Activated CD4-positive, alpha-beta memory T cell treated with anti-CD3 and anti-CD28 coated beads, Interleukin-2, amount 10 ng/mL, durations not matched to agents 7 days and 5 days (primary cell): ENCODE results near the gene SCEL. TPM values are rescaled to one million over a fixed set of nuclear protein-coding genes. Genes with fewer than 3 reads are reported as not detected.
"Not testable (repeated sequence)": the region's sequence is repeated elsewhere in the genome, so short reads cannot be mapped to it uniquely, and the experiment has no call there.

Experiments used
- CTCF ChIA-PET: fragments of 350-600 bp; sonication (Branson Sonifier 250); formaldehyde crosslinking; loops from one replicate; lab custom pipeline; 2021; ENCODE audit warnings: antibody characterized with exemption, inconsistent platforms; lab: Charles Lee
- POLR2A ChIA-PET: fragments of 350-600 bp; sonication (Branson Sonifier 250); formaldehyde crosslinking; loops from one replicate; lab custom pipeline; 2021; ENCODE audit warnings: antibody characterized with exemption; lab: Charles Lee
- DNase-seq: peaks from one replicate; pipeline ENCODE4 v3.0.0-alpha.2; 2020
- H3K27ac Mint-ChIP-seq: one replicate; pipeline ENCODE4 v1.8.0; 2021; ENCODE audit warnings: mild to moderate bottlenecking, mixed read lengths
- H3K27me3 Mint-ChIP-seq: one replicate; pipeline ENCODE4 v1.8.0; 2021; ENCODE audit warnings: mixed read lengths
- H3K36me3 Mint-ChIP-seq: one replicate; pipeline ENCODE4 v1.8.0; 2021; ENCODE audit warnings: low read depth, mixed read lengths
- H3K4me1 Mint-ChIP-seq: one replicate; pipeline ENCODE4 v1.8.0; 2021; ENCODE audit warnings: mixed read lengths
- H3K4me3 Mint-ChIP-seq: one replicate; pipeline ENCODE4 v1.8.0; 2021; ENCODE audit warnings: mild to moderate bottlenecking, mixed read lengths
- H3K9me3 Mint-ChIP-seq: one replicate; pipeline ENCODE4 v1.8.0; 2021; ENCODE audit warnings: mixed read lengths
- total RNA-seq, 2 experiments: library from RNA; stranded (reverse); gene quantifications; one replicate each; pipeline ENCODE4 v1.2.3, GENCODE V29; 2021

SCEL gene
- total RNA-seq, 2 experiments from 2014 or later: not detected

- DNase-seq: no peak
- no peak overlapping the region for H3K4me3 Mint-ChIP-seq
- no peaks in the 10 kb centered on the region for H3K36me3 Mint-ChIP-seq
- H3K4me1 Mint-ChIP-seq: no peaks in the 10 kb centered on the region
- peaks cover 20% of the 10 kb centered on the region for H3K27me3 Mint-ChIP-seq
- ChIA-PET POLR2A (no interaction called here), CTCF (interaction anchor here (0.6 to 1.6 kb wide), 2 partner anchors 156 to 313 kb away, joined by 3 to 4 read pairs; no protein-coding TSS in a partner anchor)
- H3K9me3 Mint-ChIP-seq: no peaks in the 10 kb centered on the region
- H3K27ac Mint-ChIP-seq: no peak overlapping the region
Measured at GRCh38 chr13:77595166-77595810, 59.8 kb downstream of the SCEL start.

- H3K36me3 Mint-ChIP-seq: no peaks in the 10 kb centered on the region
- POLR2A ChIA-PET: no interaction called here
- no peak overlapping the region for H3K4me3 Mint-ChIP-seq
- CTCF ChIA-PET: no interaction called here
- H3K9me3 Mint-ChIP-seq: no peaks in the 10 kb centered on the region
- peaks cover 19% of the 10 kb centered on the region for H3K27me3 Mint-ChIP-seq
- no peak for DNase-seq
- H3K4me1 Mint-ChIP-seq: no peaks in the 10 kb centered on the region
- H3K27ac Mint-ChIP-seq: no peak overlapping the region
Measured at GRCh38 chr13:77596777-77597176, 61.3 kb downstream of the SCEL start.

GRCh38 chr13:77599351-77599750 lies 63.8 kb downstream of the SCEL start:
- no peak overlapping the region for H3K27ac Mint-ChIP-seq
- POLR2A ChIA-PET: no interaction called here
- CTCF ChIA-PET: interaction anchor here (1.2 kb wide), 1 partner anchor 153 kb away, joined by 4 read pairs; no protein-coding TSS in a partner anchor

GRCh38 chr13:77600701-77601100 lies 65.2 kb downstream of the SCEL start:
- POLR2A ChIA-PET: interaction anchor here (0.7 kb wide), 1 partner anchor 345 kb away, joined by 3 read pairs; no protein-coding TSS in a partner anchor
- DNase-seq: no peak
- Mint-ChIP-seq H3K9me3 (no peaks in the 10 kb centered on the region), H3K4me3 (no peak overlapping the region), H3K4me1 (no peaks in the 10 kb centered on the region), H3K36me3 (no peaks in the 10 kb centered on the region), H3K27ac (no peak overlapping the region), H3K27me3 (peaks cover 7% of the 10 kb centered on the region)
- CTCF ChIA-PET: no interaction called here

More at GRCh38 chr13:77599351-77599750, 63.8 kb downstream of the SCEL start:
- Mint-ChIP-seq H3K36me3 (no peaks in the 10 kb centered on the region), H3K27me3 (peaks cover 11% of the 10 kb centered on the region), H3K4me3 (no peak overlapping the region), H3K4me1 (no peaks in the 10 kb centered on the region), H3K9me3 (no peaks in the 10 kb centered on the region)
- no peak for DNase-seq

GRCh38 chr13:77611068-77611467 lies 75.6 kb downstream of the SCEL start:
- no peak overlapping the region for H3K27ac Mint-ChIP-seq
- no peaks in the 10 kb centered on the region for H3K36me3 Mint-ChIP-seq
- H3K9me3 Mint-ChIP-seq: no peaks in the 10 kb centered on the region
- no peaks in the 10 kb centered on the region for H3K4me1 Mint-ChIP-seq
- H3K4me3 Mint-ChIP-seq: no peak overlapping the region
- POLR2A ChIA-PET: no interaction called here
- CTCF ChIA-PET: no interaction called here
- peaks cover 3% of the 10 kb centered on the region for H3K27me3 Mint-ChIP-seq
- no peak for DNase-seq

- POLR2A ChIA-PET: no interaction called here
- Mint-ChIP-seq H3K27ac (no peak overlapping the region), H3K4me1 (no peaks in the 10 kb centered on the region), H3K36me3 (no peaks in the 10 kb centered on the region), H3K9me3 (no peaks in the 10 kb centered on the region), H3K27me3 (peaks cover 12% of the 10 kb centered on the region), H3K4me3 (no peak overlapping the region)
- CTCF ChIA-PET: no interaction called here
- no peak for DNase-seq
Measured at GRCh38 chr13:77616027-77616426, 80.5 kb downstream of the SCEL start.

- Mint-ChIP-seq H3K27ac (no peak overlapping the region), H3K4me3 (no peak overlapping the region), H3K4me1 (no peaks in the 10 kb centered on the region), H3K36me3 (no peaks in the 10 kb centered on the region), H3K9me3 (no peaks in the 10 kb centered on the region), H3K27me3 (peaks cover 22% of the 10 kb centered on the region)
- DNase-seq: no peak
- POLR2A ChIA-PET: no interaction called here
- CTCF ChIA-PET: no interaction called here
Measured at GRCh38 chr13:77619655-77620054, 84.1 kb downstream of the SCEL start.

- no peak for DNase-seq
- Mint-ChIP-seq H3K4me1 (no peaks in the 10 kb centered on the region), H3K27me3 (peaks cover 22% of the 10 kb centered on the region), H3K36me3 (no peaks in the 10 kb centered on the region), H3K27ac (no peak overlapping the region), H3K9me3 (no peaks in the 10 kb centered on the region), H3K4me3 (no peak overlapping the region)
- CTCF ChIA-PET: no interaction called here
- POLR2A ChIA-PET: no interaction called here
Measured at GRCh38 chr13:77620138-77620537, 84.6 kb downstream of the SCEL start.

GRCh38 chr13:77623806-77624205 lies 88.3 kb downstream of the SCEL start:
- no peak for DNase-seq
- Mint-ChIP-seq H3K27me3 (peaks cover 15% of the 10 kb centered on the region), H3K36me3 (no peaks in the 10 kb centered on the region), H3K9me3 (no peaks in the 10 kb centered on the region), H3K4me3 (no peak overlapping the region), H3K27ac (no peak overlapping the region), H3K4me1 (no peaks in the 10 kb centered on the region)
- POLR2A ChIA-PET: no interaction called here
- CTCF ChIA-PET: no interaction called here

- Mint-ChIP-seq H3K4me1 (no peaks in the 10 kb centered on the region), H3K27me3 (peaks cover 5% of the 10 kb centered on the region), H3K9me3 (no peaks in the 10 kb centered on the region), H3K36me3 (no peaks in the 10 kb centered on the region), H3K27ac (no peak overlapping the region), H3K4me3 (no peak overlapping the region)
- CTCF ChIA-PET: interaction anchor here (1.2 kb wide), 1 partner anchor 35 kb away, joined by 4 read pairs; no protein-coding TSS in a partner anchor
- DNase-seq: no peak
- POLR2A ChIA-PET: no interaction called here
Measured at GRCh38 chr13:77628170-77628569, 92.7 kb downstream of the SCEL start.

- ChIA-PET POLR2A (no interaction called here), CTCF (no interaction called here)
- Mint-ChIP-seq H3K27me3 (no peaks in the 10 kb centered on the region), H3K4me3 (no peak overlapping the region), H3K27ac (no peak overlapping the region), H3K9me3 (no peaks in the 10 kb centered on the region), H3K4me1 (no peaks in the 10 kb centered on the region), H3K36me3 (no peaks in the 10 kb centered on the region)
- DNase-seq: no peak
Measured at GRCh38 chr13:77637588-77637987, 102.1 kb downstream of the SCEL start.

GRCh38 chr13:77650409-77650808 lies 114.9 kb downstream of the SCEL start:
- Mint-ChIP-seq H3K36me3 (no peaks in the 10 kb centered on the region), H3K9me3 (peaks cover 2% of the 10 kb centered on the region), H3K27ac (no peak overlapping the region), H3K4me1 (no peaks in the 10 kb centered on the region), H3K4me3 (no peak overlapping the region), H3K27me3 (no peaks in the 10 kb centered on the region)
- ChIA-PET CTCF (no interaction called here), POLR2A (no interaction called here)
- no peak for DNase-seq

- H3K4me1 Mint-ChIP-seq: no peaks in the 10 kb centered on the region
Measured at GRCh38 chr13:77653301-77653700, 117.8 kb downstream of the SCEL start.

GRCh38 chr13:77660016-77660415 lies 124.5 kb downstream of the SCEL start:
- CTCF ChIA-PET, POLR2A ChIA-PET, H3K4me1 Mint-ChIP-seq, H3K36me3 Mint-ChIP-seq, DNase-seq, H3K27ac Mint-ChIP-seq, H3K27me3 Mint-ChIP-seq, H3K9me3 Mint-ChIP-seq, H3K4me3 Mint-ChIP-seq: not testable (repeated sequence)

More at GRCh38 chr13:77653301-77653700, 117.8 kb downstream of the SCEL start:
- no peak for DNase-seq
- Mint-ChIP-seq H3K4me3 (no peak overlapping the region), H3K9me3 (peaks cover 2% of the 10 kb centered on the region), H3K36me3 (no peaks in the 10 kb centered on the region), H3K27me3 (no peaks in the 10 kb centered on the region), H3K27ac (no peak overlapping the region)
- CTCF ChIA-PET: no interaction called here
- POLR2A ChIA-PET: no interaction called here
